ENCODE measurements around the gene PHB1. TPM values are rescaled to one million over a fixed set of nuclear protein-coding genes. Genes with fewer than 3 reads are reported as not detected.

PHB1 gene
- total and polyA plus RNA-seq, 2 of the 8 experiments (the other 6 are each of a cell fraction or from before 2014, with no cell fraction given) = 386 to 597 TPM

GRCh38 chr17:49454050-49454449, 39.4 kb upstream of the PHB1 start (continued):
- TF ChIP-seq CHD7 (IDR thresholded peaks at IDR 0.05; ENCODE audit: insufficient replicate concordance, low read length) (no peak), SAP30 (IDR thresholded peaks at IDR 0.05; ENCODE audit: insufficient read depth, insufficient replicate concordance, low read length) (no peak), ATF3 (IDR thresholded peaks at IDR 0.05; ENCODE audit: insufficient read depth, low read depth, low read length) (no peak), CHD1 (IDR thresholded peaks at IDR 0.05; ENCODE audit: low read depth, low read length) (no peak), RFX5 (IDR thresholded peaks at IDR 0.05; ENCODE audit: borderline replicate concordance, low read depth, low read length) (no peak), KDM4A (IDR thresholded peaks at IDR 0.05; ENCODE audit: low read depth, low read length, severe bottlenecking) (no peak), MAFK (IDR thresholded peaks at IDR 0.05; ENCODE audit: low read depth, low read length) (no peak), EGR1 (IDR thresholded peaks at IDR 0.05; ENCODE audit: borderline replicate concordance, low read depth, low read length) (no peak), TAF1 (IDR thresholded peaks at IDR 0.05; ENCODE audit: low read depth, low read length) (no peak), POLR2A (IDR thresholded peaks at IDR 0.05; ENCODE audit: control extremely low read depth in 1 of 2, low read depth in 2 of 2, low read length in 2 of 2) (no peak), CTBP2 (IDR thresholded peaks at IDR 0.05; ENCODE audit: borderline replicate concordance, insufficient read depth, insufficient read length, low read length) (no peak)
